Activated B cell treated with CpG ODN at 0.5 μM for 24 hours (primary cell): ENCODE measurements around the gene MAN2A1. TPM values are rescaled to one million over a fixed set of nuclear protein-coding genes. Genes with fewer than 3 reads are reported as not detected.

Experiments
- ATAC-seq: fragments of 200-7000 bp; cut with Tn5 transposase; one replicate; pipeline ENCODE4 v1.10.0; 2021; ENCODE audit warnings: low read depth, mild to moderate bottlenecking, moderate library complexity
- CTCF ChIA-PET: fragments of 350-600 bp; sonication (Branson Sonifier 250); formaldehyde crosslinking; loops from one replicate; lab custom pipeline; 2021; ENCODE audit warnings: antibody characterized with exemption; lab: Charles Lee
- POLR2A ChIA-PET: fragments of 350-600 bp; sonication (Branson Sonifier 250); formaldehyde crosslinking; loops from one replicate; lab custom pipeline; 2021; ENCODE audit warnings: antibody characterized with exemption; lab: Charles Lee
- DNase-seq: peaks from one replicate; pipeline ENCODE4 v3.0.0; 2022
- H3K27ac Mint-ChIP-seq: one replicate; pipeline ENCODE4 v1.8.0; 2020; ENCODE audit warnings: mixed read lengths
- H3K27me3 Mint-ChIP-seq: one replicate; pipeline ENCODE4 v1.8.0; 2021; ENCODE audit warnings: mixed read lengths
- H3K36me3 Mint-ChIP-seq: one replicate; pipeline ENCODE4 v1.8.0; 2021; ENCODE audit warnings: low read depth, mixed read lengths
- H3K4me1 Mint-ChIP-seq: one replicate; pipeline ENCODE4 v1.8.0; 2021; ENCODE audit warnings: mixed read lengths
- H3K4me3 Mint-ChIP-seq: one replicate; pipeline ENCODE4 v1.8.0; 2020; ENCODE audit warnings: mild to moderate bottlenecking, mixed read lengths
- H3K9me3 Mint-ChIP-seq: one replicate; pipeline ENCODE4 v1.8.0; 2020; ENCODE audit warnings: mixed read lengths
- intact Hi-C: fragments of 100-400 bp; cut with micrococcal nuclease; formaldehyde crosslinking; loops from one replicate; pipeline ENCODE4 v1.15.1; 2024
- total RNA-seq: library from RNA; stranded (reverse); gene quantifications from 2 replicates; pipeline ENCODE4 v1.2.3, GENCODE V29; 2022
- TF ChIP-seq, protein P1 (sequence below): fragments of 200-600 bp; IDR thresholded peaks from one replicate; pipeline ENCODE4 v1.8.0; 2022; ENCODE audit warnings: antibody characterized with exemption, mild to moderate bottlenecking

MAN2A1 gene
- total RNA-seq, 1 donor from 2014 or later = 48.6 TPM

DNA sequence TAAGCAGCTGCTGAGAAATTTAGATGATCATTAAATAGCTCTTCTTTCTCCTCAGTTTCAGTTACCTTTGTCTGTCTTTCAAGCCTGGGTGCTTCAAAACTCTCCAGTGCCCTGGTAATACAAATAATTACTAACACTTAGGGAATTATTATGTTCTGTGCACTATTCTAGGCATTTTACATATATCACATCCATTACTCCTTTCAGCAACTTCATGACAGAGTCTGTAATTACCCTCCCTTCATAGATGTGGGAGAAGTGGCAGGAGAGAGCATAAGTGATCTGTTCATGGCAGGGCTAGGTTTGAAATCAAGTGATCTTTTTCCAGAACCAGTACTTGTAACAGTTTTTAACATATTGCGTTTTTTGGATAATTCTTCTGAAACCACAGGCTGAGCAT, 32.0 kb downstream of the MAN2A1 start:
- no peak overlapping the region for H3K27ac Mint-ChIP-seq
- TF ChIP-seq, protein P1, sequence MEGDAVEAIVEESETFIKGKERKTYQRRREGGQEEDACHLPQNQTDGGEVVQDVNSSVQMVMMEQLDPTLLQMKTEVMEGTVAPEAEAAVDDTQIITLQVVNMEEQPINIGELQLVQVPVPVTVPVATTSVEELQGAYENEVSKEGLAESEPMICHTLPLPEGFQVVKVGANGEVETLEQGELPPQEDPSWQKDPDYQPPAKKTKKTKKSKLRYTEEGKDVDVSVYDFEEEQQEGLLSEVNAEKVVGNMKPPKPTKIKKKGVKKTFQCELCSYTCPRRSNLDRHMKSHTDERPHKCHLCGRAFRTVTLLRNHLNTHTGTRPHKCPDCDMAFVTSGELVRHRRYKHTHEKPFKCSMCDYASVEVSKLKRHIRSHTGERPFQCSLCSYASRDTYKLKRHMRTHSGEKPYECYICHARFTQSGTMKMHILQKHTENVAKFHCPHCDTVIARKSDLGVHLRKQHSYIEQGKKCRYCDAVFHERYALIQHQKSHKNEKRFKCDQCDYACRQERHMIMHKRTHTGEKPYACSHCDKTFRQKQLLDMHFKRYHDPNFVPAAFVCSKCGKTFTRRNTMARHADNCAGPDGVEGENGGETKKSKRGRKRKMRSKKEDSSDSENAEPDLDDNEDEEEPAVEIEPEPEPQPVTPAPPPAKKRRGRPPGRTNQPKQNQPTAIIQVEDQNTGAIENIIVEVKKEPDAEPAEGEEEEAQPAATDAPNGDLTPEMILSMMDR = no peak
- ChIA-PET POLR2A (no interaction called here), CTCF (no interaction called here)
- intact Hi-C loops = no loop called here
- DNase-seq (no peak), ATAC-seq (no peak)
- peaks cover 44% of the 10 kb centered on the region for H3K36me3 Mint-ChIP-seq
- no peak overlapping the region for H3K4me3 Mint-ChIP-seq
- H3K4me1 Mint-ChIP-seq = peaks cover 6% of the 10 kb centered on the region
- no peaks in the 10 kb centered on the region for H3K9me3 Mint-ChIP-seq
- no peaks in the 10 kb centered on the region for H3K27me3 Mint-ChIP-seq

DNA sequence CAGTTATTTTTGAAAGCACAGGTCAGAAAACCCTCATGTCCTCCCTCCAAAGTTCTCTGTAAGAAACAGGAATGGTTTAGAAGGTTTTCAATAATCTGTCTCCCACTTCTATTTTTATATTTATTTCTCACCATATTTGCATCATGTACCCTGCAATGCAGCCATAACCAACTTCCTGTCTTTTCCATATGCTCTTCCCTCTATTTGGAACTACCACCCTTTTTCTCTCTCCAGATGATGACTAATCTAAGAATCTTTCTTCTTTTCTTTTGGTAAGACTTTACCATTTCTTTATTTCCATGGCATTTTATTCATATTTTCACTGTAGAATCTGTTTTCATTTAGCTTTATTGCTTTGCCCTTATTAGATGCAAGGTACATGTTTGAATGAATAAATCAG, 33.9 kb downstream of the MAN2A1 start:
- no peak overlapping the region for H3K27ac Mint-ChIP-seq
- ATAC-seq = no peak
- intact Hi-C loops = no loop called here
- no peak for DNase-seq
- peaks cover 6% of the 10 kb centered on the region for H3K4me1 Mint-ChIP-seq
- H3K4me3 Mint-ChIP-seq = no peak overlapping the region
- H3K27me3 Mint-ChIP-seq = no peaks in the 10 kb centered on the region
- H3K9me3 Mint-ChIP-seq = no peaks in the 10 kb centered on the region
- CTCF ChIA-PET = no interaction called here
- TF ChIP-seq, protein P1 = no peak
- POLR2A ChIA-PET = no interaction called here
- peaks cover 40% of the 10 kb centered on the region for H3K36me3 Mint-ChIP-seq

DNA sequence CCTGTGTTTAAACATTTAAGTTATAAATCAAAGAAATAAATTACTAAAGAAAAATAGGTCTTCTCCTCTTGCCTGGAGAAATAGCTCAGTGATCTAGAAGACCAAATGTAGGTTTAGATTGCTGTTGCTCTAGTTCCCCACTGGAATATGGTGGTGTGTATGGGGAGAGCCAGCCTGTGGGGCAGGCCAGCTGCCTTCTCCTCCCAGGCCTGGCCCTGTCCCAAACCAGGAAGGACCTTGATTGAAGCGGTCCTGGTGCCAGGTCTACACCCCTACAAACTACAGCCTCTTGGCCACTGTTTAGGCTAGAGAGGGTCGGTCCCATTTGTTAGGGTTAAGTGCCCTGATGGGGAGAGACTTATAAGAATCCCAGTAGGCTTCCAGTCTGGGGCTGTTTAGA, 35.4 kb downstream of the MAN2A1 start:
- Mint-ChIP-seq H3K4me3 (no peak overlapping the region), H3K27ac (no peak overlapping the region), H3K4me1 (peaks cover 6% of the 10 kb centered on the region), H3K9me3 (no peaks in the 10 kb centered on the region), H3K36me3 (peaks cover 41% of the 10 kb centered on the region), H3K27me3 (no peaks in the 10 kb centered on the region)
- intact Hi-C loops = no loop called here
- ChIA-PET CTCF (no interaction called here), POLR2A (no interaction called here)
- no peak for ATAC-seq
- TF ChIP-seq, protein P1 = no peak
- DNase-seq = no peak

DNA sequence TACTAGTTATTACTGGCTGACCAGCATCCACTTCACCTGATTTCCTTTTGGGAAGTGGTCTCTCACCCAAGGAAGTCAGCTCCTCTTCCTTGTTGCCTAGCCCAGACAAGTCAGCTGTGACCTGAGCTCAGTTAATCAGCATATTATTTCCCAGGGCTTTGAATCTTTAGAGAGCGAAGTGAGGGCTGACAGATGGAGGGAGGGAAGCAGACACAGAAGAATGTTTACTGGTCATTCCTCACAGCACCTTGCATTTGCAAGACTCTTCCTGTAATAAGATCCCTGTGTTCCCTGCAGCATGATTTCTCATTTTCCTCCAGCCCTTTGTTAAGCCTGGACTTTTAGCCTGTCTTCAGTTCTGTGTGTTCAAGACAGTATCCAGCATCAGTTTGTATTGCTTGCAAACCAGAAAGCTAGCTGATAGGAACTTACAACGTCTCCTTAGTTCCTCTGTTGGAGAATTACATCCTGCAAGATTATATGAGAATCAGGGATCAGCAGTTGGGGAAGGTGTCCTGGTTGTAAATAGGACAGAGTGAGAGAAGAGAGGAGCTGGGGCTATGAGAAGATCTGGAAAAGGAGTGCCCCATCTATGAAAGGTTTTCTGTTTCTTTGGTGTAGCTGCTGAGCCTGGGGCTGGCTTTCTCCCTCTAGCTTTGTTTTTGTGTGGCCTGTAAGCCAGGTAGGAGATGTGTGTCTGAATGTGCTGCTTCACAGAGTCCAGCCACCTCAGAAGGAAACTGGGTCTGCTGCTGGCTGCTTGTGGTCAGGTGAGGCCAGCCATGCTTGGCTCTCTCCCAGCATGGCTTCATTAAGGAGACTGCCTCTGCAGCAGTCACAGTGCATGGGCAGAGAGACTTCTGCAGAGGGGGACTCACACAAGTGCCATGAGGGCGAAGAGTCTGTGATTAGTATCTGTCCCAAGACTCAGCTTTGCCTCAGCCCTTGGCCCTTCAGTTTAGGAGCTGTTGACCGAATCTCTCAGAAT, 50.3 kb downstream of the MAN2A1 start:
- ATAC-seq = peak; percentile 50
- ChIA-PET CTCF (no interaction called here), POLR2A (no interaction called here)
- Mint-ChIP-seq H3K4me1 (peaks cover 30% of the 10 kb centered on the region), H3K9me3 (no peaks in the 10 kb centered on the region), H3K4me3 (no peak overlapping the region), H3K27ac (no peak overlapping the region), H3K36me3 (peaks cover 45% of the 10 kb centered on the region), H3K27me3 (no peaks in the 10 kb centered on the region)
- TF ChIP-seq, protein P1 = no peak
- intact Hi-C loops = loop anchor here (10.0 kb wide), 1 partner anchor 45 kb away; no protein-coding TSS in a partner anchor
- no peak for DNase-seq

DNA sequence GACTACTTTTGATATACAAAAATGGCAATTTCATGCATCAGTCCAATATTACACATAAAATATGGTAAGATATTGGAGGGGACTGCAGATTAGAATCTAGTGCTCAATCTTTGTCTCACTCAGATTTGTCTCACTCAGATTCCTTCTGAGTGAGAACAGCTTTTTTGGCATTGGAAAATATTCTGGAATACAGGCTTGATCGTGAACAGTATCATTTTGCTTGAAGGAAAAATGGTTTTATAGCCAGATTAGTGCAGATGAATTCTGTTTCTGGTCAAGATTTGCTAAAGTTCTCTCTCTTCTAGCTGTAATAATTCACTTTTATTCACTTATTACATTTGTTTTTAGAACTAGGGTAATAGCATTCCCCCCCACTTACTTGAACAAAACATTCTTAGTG, 51.2 kb downstream of the MAN2A1 start:
- no peaks in the 10 kb centered on the region for H3K9me3 Mint-ChIP-seq
- H3K27me3 Mint-ChIP-seq = no peaks in the 10 kb centered on the region
- peaks cover 30% of the 10 kb centered on the region for H3K4me1 Mint-ChIP-seq
- intact Hi-C loops = loop anchor here (10.0 kb wide), 1 partner anchor 46 kb away; no protein-coding TSS in a partner anchor
- no peak overlapping the region for H3K27ac Mint-ChIP-seq
- peaks cover 45% of the 10 kb centered on the region for H3K36me3 Mint-ChIP-seq
- ChIA-PET POLR2A (no interaction called here), CTCF (no interaction called here)
- DNase-seq = no peak
- ATAC-seq = no peak
- H3K4me3 Mint-ChIP-seq = no peak overlapping the region
- TF ChIP-seq, protein P1 = no peak
